Central memory CD8-positive, alpha-beta T cell (primary cell): ENCODE data around the gene SSC4D.

Source experiments
- ATAC-seq: fragments of 150-1000 bp; cut with Tn5 transposase; replicated peaks from 2 replicates; pipeline ENCODE4 v1.10.0; 2022; ENCODE audit warnings: mild to moderate bottlenecking, moderate FRiP score, moderate number of reproducible peaks; ENCODE audit not compliant: poor library complexity, severe bottlenecking; ENCODE audit errors: extremely low read depth
- DNase-seq, 2 donors: peaks; one replicate each; pipeline ENCODE4 v3.0.0; 2021; ENCODE audit warnings: low spot score in 2 of 2
- H3K27ac Mint-ChIP-seq: one replicate; pipeline ENCODE4 v1.8.0; 2022; ENCODE audit warnings: low read depth, mild to moderate bottlenecking, moderate library complexity, mixed read lengths
- H3K27me3 Mint-ChIP-seq: one replicate; pipeline ENCODE4 v1.8.0; 2022; ENCODE audit warnings: mixed read lengths
- H3K36me3 Mint-ChIP-seq: one replicate; pipeline ENCODE4 v1.8.0; 2022; ENCODE audit warnings: mild to moderate bottlenecking, moderate library complexity, mixed read lengths; ENCODE audit not compliant: insufficient read depth
- H3K4me1 Mint-ChIP-seq: one replicate; pipeline ENCODE4 v1.8.0; 2022; ENCODE audit warnings: mixed read lengths
- H3K4me3 Mint-ChIP-seq: one replicate; pipeline ENCODE4 v1.8.0; 2022; ENCODE audit warnings: mild to moderate bottlenecking, moderate library complexity, mixed read lengths
- H3K9me3 Mint-ChIP-seq: one replicate; pipeline ENCODE4 v1.8.0; 2022; ENCODE audit warnings: mixed read lengths

The SSC4D gene

GRCh38 chr7:76354981-76355730 is 54.3 kb downstream of the SSC4D start:
- Mint-ChIP-seq H3K4me3 (no peak overlapping the region), H3K36me3 (peaks cover 33% of the 10 kb centered on the region), H3K27ac (no peak overlapping the region), H3K4me1 (peaks cover 47% of the 10 kb centered on the region), H3K9me3 (no peaks in the 10 kb centered on the region), H3K27me3 (no peaks in the 10 kb centered on the region)
- DNase-seq (no peak), ATAC-seq (no peak)

GRCh38 chr7:76354516-76354915 is 55.0 kb downstream of the SSC4D start:
- ATAC-seq (no peak), DNase-seq (no peak)
- H3K36me3 Mint-ChIP-seq: peaks cover 35% of the 10 kb centered on the region
- H3K27ac Mint-ChIP-seq: no peak overlapping the region
- no peaks in the 10 kb centered on the region for H3K9me3 Mint-ChIP-seq
- H3K27me3 Mint-ChIP-seq: no peaks in the 10 kb centered on the region
- peaks cover 51% of the 10 kb centered on the region for H3K4me1 Mint-ChIP-seq
- no peak overlapping the region for H3K4me3 Mint-ChIP-seq

GRCh38 chr7:76353744-76354143 is 55.8 kb downstream of the SSC4D start:
- no peaks in the 10 kb centered on the region for H3K9me3 Mint-ChIP-seq
- H3K4me3 Mint-ChIP-seq: no peak overlapping the region
- ATAC-seq: no peak
- no peak overlapping the region for H3K27ac Mint-ChIP-seq
- H3K36me3 Mint-ChIP-seq: peaks cover 32% of the 10 kb centered on the region
- no peaks in the 10 kb centered on the region for H3K27me3 Mint-ChIP-seq
- no peak for DNase-seq
- peaks cover 55% of the 10 kb centered on the region for H3K4me1 Mint-ChIP-seq

- DNase-seq (no peak), ATAC-seq (no peak)
- H3K4me3 Mint-ChIP-seq: no peak overlapping the region
- no peak overlapping the region for H3K27ac Mint-ChIP-seq
- H3K9me3 Mint-ChIP-seq: no peaks in the 10 kb centered on the region
- H3K36me3 Mint-ChIP-seq: peaks cover 32% of the 10 kb centered on the region
- no peaks in the 10 kb centered on the region for H3K27me3 Mint-ChIP-seq
- H3K4me1 Mint-ChIP-seq: peaks cover 54% of the 10 kb centered on the region
These were observed 57.3 kb downstream of the SSC4D start for GRCh38 chr7:76352193-76352592.

GRCh38 chr7:76351372-76351771 is 58.1 kb downstream of the SSC4D start:
- H3K27me3 Mint-ChIP-seq: no peaks in the 10 kb centered on the region
- H3K36me3 Mint-ChIP-seq: peaks cover 40% of the 10 kb centered on the region
- no peak for ATAC-seq
- no peaks in the 10 kb centered on the region for H3K9me3 Mint-ChIP-seq
- no peak for DNase-seq
- no peak overlapping the region for H3K4me3 Mint-ChIP-seq
- H3K27ac Mint-ChIP-seq: no peak overlapping the region
- H3K4me1 Mint-ChIP-seq: peaks cover 56% of the 10 kb centered on the region

- H3K9me3 Mint-ChIP-seq: no peaks in the 10 kb centered on the region
- no peaks in the 10 kb centered on the region for H3K27me3 Mint-ChIP-seq
- H3K4me3 Mint-ChIP-seq: no peak overlapping the region
- no peak overlapping the region for H3K27ac Mint-ChIP-seq
- peaks cover 59% of the 10 kb centered on the region for H3K4me1 Mint-ChIP-seq
- peaks cover 49% of the 10 kb centered on the region for H3K36me3 Mint-ChIP-seq
- DNase-seq (no peak), ATAC-seq (no peak)
These were observed 60.1 kb downstream of the SSC4D start for GRCh38 chr7:76349313-76349885.

- peaks cover 65% of the 10 kb centered on the region for H3K4me1 Mint-ChIP-seq
- peaks cover 57% of the 10 kb centered on the region for H3K36me3 Mint-ChIP-seq
- H3K4me3 Mint-ChIP-seq: no peak overlapping the region
- DNase-seq: no peak
- no peaks in the 10 kb centered on the region for H3K27me3 Mint-ChIP-seq
- no peak overlapping the region for H3K27ac Mint-ChIP-seq
- no peaks in the 10 kb centered on the region for H3K9me3 Mint-ChIP-seq
- no peak for ATAC-seq
These were observed 61.8 kb downstream of the SSC4D start for GRCh38 chr7:76347710-76348109.

GRCh38 chr7:76346778-76347177 is 62.7 kb downstream of the SSC4D start:
- DNase-seq: no peak
- no peaks in the 10 kb centered on the region for H3K9me3 Mint-ChIP-seq
- H3K27ac Mint-ChIP-seq: peak overlapping the region; percentile 45
- peaks cover 65% of the 10 kb centered on the region for H3K4me1 Mint-ChIP-seq
- no peak for ATAC-seq
- peaks cover 63% of the 10 kb centered on the region for H3K36me3 Mint-ChIP-seq
- H3K27me3 Mint-ChIP-seq: no peaks in the 10 kb centered on the region
- no peak overlapping the region for H3K4me3 Mint-ChIP-seq

- Mint-ChIP-seq H3K4me1 (peaks cover 61% of the 10 kb centered on the region), H3K36me3 (peaks cover 60% of the 10 kb centered on the region), H3K4me3 (no peak overlapping the region), H3K27ac (peak overlapping the region; percentile 45), H3K9me3 (no peaks in the 10 kb centered on the region), H3K27me3 (no peaks in the 10 kb centered on the region)
- ATAC-seq: no peak
- DNase-seq: no peak
These were observed 63.4 kb downstream of the SSC4D start for GRCh38 chr7:76346097-76346496.

GRCh38 chr7:76343931-76344321 is 65.6 kb downstream of the SSC4D start:
- H3K27me3 Mint-ChIP-seq: no peaks in the 10 kb centered on the region
- H3K36me3 Mint-ChIP-seq: peaks cover 57% of the 10 kb centered on the region
- H3K9me3 Mint-ChIP-seq: no peaks in the 10 kb centered on the region
- no peak overlapping the region for H3K4me3 Mint-ChIP-seq
- no peak overlapping the region for H3K27ac Mint-ChIP-seq
- DNase-seq (no peak), ATAC-seq (no peak)
- H3K4me1 Mint-ChIP-seq: peaks cover 66% of the 10 kb centered on the region

- no peaks in the 10 kb centered on the region for H3K9me3 Mint-ChIP-seq
- peak overlapping the region; percentile 45 for H3K27ac Mint-ChIP-seq
- ATAC-seq (no peak), DNase-seq (no peak)
- no peak overlapping the region for H3K4me3 Mint-ChIP-seq
- peaks cover 69% of the 10 kb centered on the region for H3K4me1 Mint-ChIP-seq
- H3K36me3 Mint-ChIP-seq: peaks cover 57% of the 10 kb centered on the region
- H3K27me3 Mint-ChIP-seq: no peaks in the 10 kb centered on the region
These were observed 66.1 kb downstream of the SSC4D start for GRCh38 chr7:76343294-76343930.

- DNase-seq: no peak
- H3K27ac Mint-ChIP-seq: peak overlapping the region; percentile 1
- no peaks in the 10 kb centered on the region for H3K9me3 Mint-ChIP-seq
- no peak for ATAC-seq
- no peak overlapping the region for H3K4me3 Mint-ChIP-seq
- H3K4me1 Mint-ChIP-seq: peaks cover 71% of the 10 kb centered on the region
- H3K36me3 Mint-ChIP-seq: peaks cover 52% of the 10 kb centered on the region
- no peaks in the 10 kb centered on the region for H3K27me3 Mint-ChIP-seq
These were observed 67.3 kb downstream of the SSC4D start for GRCh38 chr7:76342222-76342621.

GRCh38 chr7:76340617-76341131 is 68.8 kb downstream of the SSC4D start:
- no peak overlapping the region for H3K4me3 Mint-ChIP-seq
- no peak for DNase-seq
- peaks cover 59% of the 10 kb centered on the region for H3K4me1 Mint-ChIP-seq
- peak overlapping the region; percentile 57 for H3K27ac Mint-ChIP-seq
- H3K36me3 Mint-ChIP-seq: peaks cover 41% of the 10 kb centered on the region
- no peak for ATAC-seq
- no peaks in the 10 kb centered on the region for H3K9me3 Mint-ChIP-seq
- no peaks in the 10 kb centered on the region for H3K27me3 Mint-ChIP-seq
